ENCODE data around the gene MARVELD3.

MARVELD3 gene

DNA sequence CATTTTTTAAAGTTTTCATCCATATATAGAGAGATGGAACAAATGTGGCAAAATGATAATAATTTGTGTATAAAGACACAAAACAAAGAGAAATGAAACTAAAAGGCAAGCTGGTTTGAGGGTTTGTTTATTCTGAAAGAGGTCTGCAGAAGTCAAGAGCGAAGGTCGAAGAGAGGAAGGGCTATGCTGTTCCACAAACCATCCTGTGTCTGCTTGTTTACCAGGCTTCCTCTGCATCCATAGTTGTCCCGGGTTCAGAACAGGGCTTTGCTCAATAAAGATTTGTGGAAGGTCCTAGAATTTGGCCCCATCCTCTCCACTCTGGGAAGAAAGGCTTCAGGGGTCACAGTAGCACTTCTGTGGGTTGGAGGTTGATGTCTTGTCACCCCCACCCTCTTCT, 2.4 kb upstream of the MARVELD3 start:
- no peak for DNase-seq

DNA sequence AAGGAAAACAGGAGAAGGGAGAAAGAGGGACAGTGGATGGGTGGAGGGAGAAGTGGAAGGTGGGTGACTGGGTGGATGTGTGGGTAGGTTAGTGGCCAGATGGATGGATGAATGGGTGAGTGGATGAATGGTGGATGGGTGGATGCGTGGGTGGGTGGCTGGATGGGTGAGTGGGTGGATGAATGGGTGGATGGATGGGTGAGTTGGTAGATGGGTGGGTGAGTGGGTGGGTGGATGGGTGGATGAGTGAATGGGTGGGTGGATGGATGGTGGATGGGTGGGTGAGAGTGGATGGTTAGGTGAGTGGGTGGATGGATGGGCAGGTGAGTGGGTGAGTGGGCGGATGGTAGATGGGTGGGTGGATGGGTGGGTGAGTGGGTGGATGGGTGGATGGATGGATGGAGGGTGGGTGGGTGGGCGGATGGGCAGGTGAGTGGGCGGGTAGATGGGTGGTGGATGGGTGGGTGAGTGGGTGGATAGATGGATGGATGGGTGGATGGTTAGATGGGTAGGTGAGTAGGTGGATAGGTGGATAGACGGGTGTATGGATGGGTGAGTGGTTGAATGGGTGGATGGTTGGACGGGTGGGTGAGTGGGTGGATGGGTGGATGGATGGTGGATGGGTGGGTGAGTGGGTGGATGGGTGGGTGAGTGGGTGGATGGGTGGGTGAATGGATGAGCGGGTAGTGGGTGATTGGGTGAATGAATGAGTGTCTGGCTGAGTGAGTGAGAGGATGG, 702 bp upstream of the MARVELD3 start:
- no peak for DNase-seq

DNA sequence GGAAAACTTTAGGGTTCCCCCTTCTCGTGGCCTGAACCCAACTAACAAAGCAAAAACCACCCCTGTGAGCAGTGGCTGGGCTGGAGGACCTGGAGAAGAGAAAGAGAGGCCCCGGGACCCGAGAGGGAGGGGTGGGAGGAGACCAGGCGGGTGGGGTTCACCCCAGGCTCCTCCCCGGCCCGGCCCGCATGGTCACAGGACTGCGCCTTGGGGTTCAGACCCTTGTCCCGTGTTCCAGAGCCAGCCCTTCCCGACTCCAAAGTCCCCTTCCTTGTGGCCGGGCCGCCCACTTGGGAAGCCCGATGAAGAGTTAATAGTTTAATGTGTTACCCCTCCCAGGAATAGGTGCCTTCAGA, 852 bp downstream of the MARVELD3 start:
- no peak for DNase-seq

- DNase-seq, result no peak
Measured at GRCh38 chr16:71627731-71628181, 1.8 kb downstream of the MARVELD3 start.

GRCh38 chr16:71628810-71629209, 2.8 kb downstream of the MARVELD3 start:
- no peak for DNase-seq

- no peak for DNase-seq
Measured at GRCh38 chr16:71629278-71630016, 3.5 kb downstream of the MARVELD3 start.

GRCh38 chr16:71630808-71631207, 4.8 kb downstream of the MARVELD3 start:
- DNase-seq, result no peak

- DNase-seq, result no peak
Measured at GRCh38 chr16:71631776-71632175, 5.8 kb downstream of the MARVELD3 start.

DNA sequence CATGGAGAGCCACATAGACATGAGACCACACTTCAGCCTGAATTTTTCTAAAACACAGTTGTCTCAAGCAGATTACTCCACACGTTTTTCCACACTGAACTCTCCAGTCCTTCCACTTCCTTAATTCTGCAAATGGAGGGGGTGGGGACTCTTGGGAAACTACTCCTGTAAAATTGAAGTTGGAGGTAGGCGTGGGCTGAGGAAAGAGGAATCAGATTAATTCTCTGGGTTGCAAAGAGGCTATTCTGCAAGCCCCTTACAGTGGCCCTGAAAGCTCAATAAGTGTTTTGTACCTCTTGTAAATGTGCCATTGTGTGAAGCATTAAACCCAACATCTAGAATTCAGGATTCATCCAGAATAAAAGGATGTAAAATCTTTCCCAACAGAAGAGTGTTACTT, 9.6 kb downstream of the MARVELD3 start:
- no peak for DNase-seq

- DNase-seq, result no peak
Measured at GRCh38 chr16:71637398-71637797, 11.4 kb downstream of the MARVELD3 start.

- peak; percentile 54 to 55 for DNase-seq
Measured at GRCh38 chr16:71645450-71645849, 19.5 kb downstream of the MARVELD3 start.

- DNase-seq, result no peak
Measured at GRCh38 chr16:71647391-71647790, 21.4 kb downstream of the MARVELD3 start.

- DNase-seq, result no peak
Measured at GRCh38 chr16:71648162-71648561, 22.2 kb downstream of the MARVELD3 start.

GRCh38 chr16:71648921-71649320, 22.9 kb downstream of the MARVELD3 start:
- no peak for DNase-seq

GRCh38 chr16:71649704-71650103, 23.7 kb downstream of the MARVELD3 start:
- DNase-seq, result no peak

- no peak for DNase-seq
Measured at GRCh38 chr16:71658771-71659170, 32.8 kb downstream of the MARVELD3 start.

DNA sequence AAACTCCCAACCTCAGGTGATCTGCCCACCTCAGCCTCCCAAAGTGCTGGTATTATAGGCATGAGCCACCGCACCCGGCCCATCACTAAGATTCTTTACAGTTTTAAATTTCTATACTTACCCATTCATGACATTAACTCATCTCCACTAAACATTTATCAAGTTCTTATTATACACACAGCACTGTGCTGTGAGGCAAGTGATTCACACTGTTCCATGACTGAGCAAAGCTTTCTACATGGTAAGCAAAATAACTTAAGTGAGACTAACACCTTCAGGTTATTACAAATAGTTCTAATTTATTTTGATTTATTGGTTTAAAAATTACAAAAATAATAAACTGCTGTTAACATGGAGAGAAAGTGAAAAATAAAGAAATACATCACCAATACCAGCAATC, 33.5 kb downstream of the MARVELD3 start:
- DNase-seq, result no peak

DNA sequence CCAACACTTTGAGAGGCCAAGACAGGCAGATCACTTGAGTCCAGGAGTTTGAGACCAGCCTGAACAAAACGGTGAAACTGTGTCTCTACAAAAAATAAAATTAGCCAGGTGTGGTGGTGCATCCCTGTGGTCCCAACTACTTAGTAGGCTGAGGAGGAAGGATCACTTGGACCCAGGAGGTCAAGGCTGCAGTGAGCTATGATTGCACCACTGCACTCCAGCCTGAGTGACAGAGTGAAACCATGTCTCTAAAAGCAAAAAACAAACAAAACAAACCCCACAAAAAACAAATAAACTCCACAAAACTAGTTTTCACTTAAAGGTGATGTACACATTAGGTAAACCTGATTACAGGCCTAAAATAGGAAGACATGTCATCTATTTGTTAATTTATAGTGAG, 40.3 kb downstream of the MARVELD3 start:
- DNase-seq, result no peak

GRCh38 chr16:71666928-71667707, 41.1 kb downstream of the MARVELD3 start:
- DNase-seq, result no peak

DNA sequence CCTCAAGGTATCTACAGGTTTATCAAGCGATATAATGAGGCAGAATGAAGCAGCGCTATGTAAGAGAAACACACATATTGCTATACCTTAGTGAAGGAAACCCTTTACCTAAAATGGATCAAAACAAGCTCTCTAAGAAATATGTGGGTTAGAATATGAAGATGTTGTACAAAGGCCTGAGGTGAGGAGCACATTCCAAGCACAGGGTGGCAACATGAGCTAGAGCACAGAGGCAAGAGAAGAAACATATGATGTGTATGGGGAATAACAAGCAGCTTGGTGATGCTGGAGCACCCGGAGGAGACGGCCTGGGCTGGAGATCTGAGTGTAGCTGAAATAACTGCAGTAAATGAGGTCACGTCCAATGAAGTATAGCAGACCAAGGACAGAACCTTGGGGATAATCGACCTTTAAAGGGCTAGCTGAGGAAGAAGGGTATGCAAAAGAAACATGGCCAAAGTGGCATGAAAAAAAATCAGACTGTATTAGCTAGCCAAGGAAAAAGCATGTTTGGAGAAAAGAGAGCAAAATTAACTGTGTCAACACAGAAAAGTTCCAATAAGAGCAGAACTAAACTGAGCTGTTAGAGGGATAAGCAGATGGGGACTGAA, 44.0 kb downstream of the MARVELD3 start:
- no peak for DNase-seq

GRCh38 chr16:71670537-71670936, 44.6 kb downstream of the MARVELD3 start:
- no peak for DNase-seq

DNA sequence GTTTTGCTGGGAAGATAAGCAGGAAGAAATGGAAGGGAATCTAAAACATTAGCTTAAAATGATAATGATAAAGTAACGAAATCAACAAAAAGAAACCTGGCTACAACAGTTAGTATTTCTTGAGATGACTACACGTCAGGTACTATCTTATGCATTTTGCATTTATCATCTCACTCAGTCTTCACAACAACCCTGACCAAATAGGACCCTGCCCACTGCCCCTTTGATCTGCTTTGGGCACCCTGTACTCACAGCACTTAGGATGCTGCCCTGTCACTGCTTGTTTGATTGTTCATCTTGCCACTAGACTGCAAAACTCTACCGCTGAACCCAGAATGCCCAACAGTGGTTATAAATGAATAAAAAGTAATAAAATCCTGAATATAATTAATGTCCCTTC, 45.2 kb downstream of the MARVELD3 start:
- no peak for DNase-seq

GRCh38 chr16:71672125-71672524, 46.1 kb downstream of the MARVELD3 start:
- no peak for DNase-seq

Measured in AML-193 (cell line).